ENCODE measurements around the gene ZNRF1. TPM values are rescaled to one million over a fixed set of nuclear protein-coding genes. Genes with fewer than 3 reads are reported as not detected.

The ZNRF1 gene
- total and polyA plus RNA-seq, 3 donors from 2014 or later, result 51.8 to 93.0 (median 90.4) TPM

DNA sequence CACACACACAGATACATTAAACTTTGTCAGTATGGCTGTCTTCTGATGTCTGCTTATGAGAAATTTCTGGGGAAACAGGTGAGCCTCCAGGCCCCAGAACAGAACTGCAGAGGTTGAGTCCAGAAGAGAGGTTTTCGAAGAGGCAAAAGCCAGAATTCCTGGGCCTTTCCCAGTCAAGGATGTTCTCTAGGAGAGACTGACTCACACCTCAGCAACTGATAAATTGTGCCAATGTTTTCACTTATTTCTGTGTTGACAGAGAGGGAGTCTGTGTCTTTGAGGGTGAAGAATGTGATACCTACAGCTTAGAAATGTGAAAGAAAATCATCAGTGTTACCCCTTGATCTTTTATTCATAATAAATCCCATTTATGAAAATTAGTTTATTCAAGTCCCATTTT lies 87.5 kb downstream of the ZNRF1 start:
- Histone ChIP-seq H3K27ac (no peak overlapping the region), H3K4me1 (peaks cover 11% of the 10 kb centered on the region), H3K27me3 (no peaks in the 10 kb centered on the region), H3K9me3 (no peaks in the 10 kb centered on the region), H3K36me3 (ENCODE audit: low read depth, missing control alignments) (no peaks in the 10 kb centered on the region), H3K4me3 (no peak overlapping the region)
- intact Hi-C loops (cut with DNase I; ENCODE audit: low total_unique reads), result no loop called here
- 93 to 96% methylated on average over 1 of the region's 1 CpG for WGBS, 2 donors
- DNase-seq, result no peak
- no peak for TF ChIP-seq POLR2A (IDR thresholded peaks at IDR 0.05)
- TF ChIP-seq, protein P1, sequence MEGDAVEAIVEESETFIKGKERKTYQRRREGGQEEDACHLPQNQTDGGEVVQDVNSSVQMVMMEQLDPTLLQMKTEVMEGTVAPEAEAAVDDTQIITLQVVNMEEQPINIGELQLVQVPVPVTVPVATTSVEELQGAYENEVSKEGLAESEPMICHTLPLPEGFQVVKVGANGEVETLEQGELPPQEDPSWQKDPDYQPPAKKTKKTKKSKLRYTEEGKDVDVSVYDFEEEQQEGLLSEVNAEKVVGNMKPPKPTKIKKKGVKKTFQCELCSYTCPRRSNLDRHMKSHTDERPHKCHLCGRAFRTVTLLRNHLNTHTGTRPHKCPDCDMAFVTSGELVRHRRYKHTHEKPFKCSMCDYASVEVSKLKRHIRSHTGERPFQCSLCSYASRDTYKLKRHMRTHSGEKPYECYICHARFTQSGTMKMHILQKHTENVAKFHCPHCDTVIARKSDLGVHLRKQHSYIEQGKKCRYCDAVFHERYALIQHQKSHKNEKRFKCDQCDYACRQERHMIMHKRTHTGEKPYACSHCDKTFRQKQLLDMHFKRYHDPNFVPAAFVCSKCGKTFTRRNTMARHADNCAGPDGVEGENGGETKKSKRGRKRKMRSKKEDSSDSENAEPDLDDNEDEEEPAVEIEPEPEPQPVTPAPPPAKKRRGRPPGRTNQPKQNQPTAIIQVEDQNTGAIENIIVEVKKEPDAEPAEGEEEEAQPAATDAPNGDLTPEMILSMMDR (IDR thresholded peaks at IDR 0.05), result no peak

DNA sequence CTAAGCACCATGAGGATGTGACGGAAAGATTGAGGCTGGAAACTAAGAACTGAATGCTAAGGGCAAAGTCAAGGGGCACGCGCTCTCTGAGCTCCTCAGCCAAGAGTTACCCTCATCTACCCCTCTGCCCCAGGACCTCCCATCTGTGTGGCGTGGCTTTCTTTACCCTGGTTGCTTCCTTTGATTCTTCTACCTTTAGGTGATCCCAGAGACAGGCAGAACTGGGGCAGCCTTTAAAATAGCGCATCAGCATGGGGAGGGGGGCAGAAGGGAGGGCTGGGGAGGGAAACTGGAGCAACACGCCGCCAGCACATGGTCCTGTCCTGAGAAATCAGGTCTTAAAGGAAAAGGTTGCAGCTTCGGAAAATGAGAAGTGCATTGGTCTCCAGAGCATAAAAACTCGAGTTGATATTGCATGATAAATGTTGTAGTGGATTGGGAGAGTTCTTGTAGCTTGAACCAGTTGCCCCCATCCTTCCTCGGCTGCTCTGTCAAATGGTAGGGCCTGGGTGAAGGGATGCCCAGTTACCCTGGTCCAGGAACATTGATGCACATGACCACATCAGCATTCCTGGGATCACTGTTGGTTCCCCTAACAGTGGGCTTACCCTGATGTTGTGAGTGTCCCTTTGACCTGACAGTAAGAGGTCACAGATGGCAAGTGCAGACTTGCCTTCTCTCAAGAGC lies 88.0 kb downstream of the ZNRF1 start:
- Histone ChIP-seq H3K4me1 (peaks cover 11% of the 10 kb centered on the region), H3K36me3 (ENCODE audit: low read depth, missing control alignments) (no peaks in the 10 kb centered on the region), H3K4me3 (no peak overlapping the region), H3K9me3 (no peaks in the 10 kb centered on the region), H3K27ac (no peak overlapping the region), H3K27me3 (no peaks in the 10 kb centered on the region)
- TF ChIP-seq, protein P1 (IDR thresholded peaks at IDR 0.05), result no peak
- no peak for TF ChIP-seq POLR2A (IDR thresholded peaks at IDR 0.05)
- DNase-seq, result no peak
- 92 to 95% methylated on average over 10 of the region's 10 CpGs for WGBS, 2 donors
- intact Hi-C loops (cut with DNase I; ENCODE audit: low total_unique reads), result no loop called here

DNA sequence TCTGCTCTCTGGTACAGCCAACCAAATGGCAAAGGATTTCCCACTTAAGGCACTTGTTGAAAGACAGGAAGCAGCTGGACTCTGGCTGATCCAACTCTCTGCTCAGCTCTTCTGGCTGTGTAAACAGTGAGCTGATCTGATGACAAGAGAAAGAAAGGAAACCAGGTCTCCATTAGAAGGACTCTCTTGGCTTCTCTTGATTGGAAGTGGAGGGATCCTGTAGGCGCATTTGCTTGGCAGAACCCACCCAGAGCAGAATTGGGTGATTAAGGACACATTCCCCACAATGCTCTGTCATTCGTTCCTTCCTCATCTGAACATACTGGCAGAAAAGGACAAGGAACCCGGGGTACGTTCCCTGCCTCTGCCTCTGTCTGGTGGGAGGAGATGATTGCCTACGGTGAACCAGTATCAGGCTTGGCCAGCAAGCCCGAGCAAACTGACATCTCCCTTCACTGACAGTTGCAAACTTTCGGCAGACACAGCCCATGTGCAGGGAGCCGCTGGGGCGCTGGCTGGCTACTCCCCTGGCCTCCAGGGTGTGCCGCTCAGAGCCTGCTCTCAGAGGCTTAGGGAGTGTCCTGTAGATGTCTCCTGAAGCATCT lies 88.7 kb downstream of the ZNRF1 start:
- TF ChIP-seq, protein P1 (IDR thresholded peaks at IDR 0.05), result no peak
- no peak for TF ChIP-seq POLR2A (IDR thresholded peaks at IDR 0.05)
- Histone ChIP-seq H3K4me1 (peaks cover 11% of the 10 kb centered on the region), H3K36me3 (ENCODE audit: low read depth, missing control alignments) (no peaks in the 10 kb centered on the region), H3K4me3 (no peak overlapping the region), H3K27ac (no peak overlapping the region), H3K27me3 (no peaks in the 10 kb centered on the region), H3K9me3 (no peaks in the 10 kb centered on the region)
- intact Hi-C loops (cut with DNase I; ENCODE audit: low total_unique reads), result no loop called here
- 53 to 55% methylated on average over 9 to 10 of the region's 10 CpGs for WGBS, 2 donors
- DNase-seq, result peak; percentile 26

DNA sequence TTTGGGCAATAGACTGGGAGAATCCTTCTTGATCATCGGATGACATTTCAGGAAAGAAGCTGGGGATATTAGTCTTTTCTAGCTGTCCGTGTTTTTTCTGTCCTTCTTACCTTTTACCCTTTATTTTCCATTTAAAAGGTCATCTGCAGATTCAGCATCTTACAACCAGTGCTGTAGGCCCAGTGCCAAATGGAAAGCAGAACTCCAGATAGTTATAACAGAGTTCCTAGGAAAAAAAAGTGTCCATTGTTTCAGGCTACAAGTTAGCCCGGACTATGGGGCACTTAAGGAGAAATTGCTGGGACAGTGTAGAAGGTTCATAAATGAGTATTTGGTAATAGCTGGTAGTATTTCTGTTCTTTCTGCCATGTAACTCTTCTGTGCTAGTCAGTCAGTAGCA lies 89.4 kb downstream of the ZNRF1 start:
- WGBS, 2 donors, result 54 to 56% methylated on average over 3 of the region's 3 CpGs

More for the DNA sequence above, 89.4 kb downstream of the ZNRF1 start:
- no peaks in the 10 kb centered on the region for H3K27me3 ChIP-seq
- H3K36me3 ChIP-seq (ENCODE audit: low read depth, missing control alignments), result no peaks in the 10 kb centered on the region
- peaks cover 11% of the 10 kb centered on the region for H3K4me1 ChIP-seq
- peak; percentile 42 for DNase-seq
- no peak overlapping the region for H3K27ac ChIP-seq
- no peak overlapping the region for H3K4me3 ChIP-seq
- no peaks in the 10 kb centered on the region for H3K9me3 ChIP-seq
- intact Hi-C loops (cut with DNase I; ENCODE audit: low total_unique reads), result no loop called here
- TF ChIP-seq, protein P1 (IDR thresholded peaks at IDR 0.05), result no peak
- TF ChIP-seq POLR2A (IDR thresholded peaks at IDR 0.05), result no peak

Measured in testis (tissue), 3 donors.